Measurements from ENCODE around the gene WDPCP.

GRCh38 chr2:63588385-63589147 lies at the start of gene WDPCP, which contains the start of gene MDH1:
- TF ChIP-seq CTCF (IDR thresholded peaks at IDR 0.05) (no peak), POLR2AphosphoS5 (IDR thresholded peaks at IDR 0.05) (peak; percentile 90), POLR2A (IDR thresholded peaks at IDR 0.05) (peak; percentile 66 to 71), EP300 (IDR thresholded peaks at IDR 0.05) (no peak)

All from gastroesophageal sphincter (tissue), 3 donors.